Fibroblast of mammary gland (primary cell): ENCODE data around the gene DNPH1.

Source experiments
- DNase-seq: peaks from one replicate; pipeline ENCODE4 v3.0.0-alpha.2; 2010; ENCODE audit warnings: low read depth
- H3K4me3 ChIP-seq: 2 replicates; pipeline ENCODE4 v1.5.1; 2011; ENCODE audit warnings: low read depth, mild to moderate bottlenecking, low read length, moderate library complexity; ENCODE audit not compliant: control insufficient read depth
- TF ChIP-seq, protein P1 (sequence below): conservative IDR thresholded peaks from 2 replicates; pipeline ENCODE4 v1.5.1; 2011; ENCODE audit warnings: low read depth, low read length, inconsistent platforms; ENCODE audit not compliant: control insufficient read depth, insufficient read depth

Gene DNPH1

DNA sequence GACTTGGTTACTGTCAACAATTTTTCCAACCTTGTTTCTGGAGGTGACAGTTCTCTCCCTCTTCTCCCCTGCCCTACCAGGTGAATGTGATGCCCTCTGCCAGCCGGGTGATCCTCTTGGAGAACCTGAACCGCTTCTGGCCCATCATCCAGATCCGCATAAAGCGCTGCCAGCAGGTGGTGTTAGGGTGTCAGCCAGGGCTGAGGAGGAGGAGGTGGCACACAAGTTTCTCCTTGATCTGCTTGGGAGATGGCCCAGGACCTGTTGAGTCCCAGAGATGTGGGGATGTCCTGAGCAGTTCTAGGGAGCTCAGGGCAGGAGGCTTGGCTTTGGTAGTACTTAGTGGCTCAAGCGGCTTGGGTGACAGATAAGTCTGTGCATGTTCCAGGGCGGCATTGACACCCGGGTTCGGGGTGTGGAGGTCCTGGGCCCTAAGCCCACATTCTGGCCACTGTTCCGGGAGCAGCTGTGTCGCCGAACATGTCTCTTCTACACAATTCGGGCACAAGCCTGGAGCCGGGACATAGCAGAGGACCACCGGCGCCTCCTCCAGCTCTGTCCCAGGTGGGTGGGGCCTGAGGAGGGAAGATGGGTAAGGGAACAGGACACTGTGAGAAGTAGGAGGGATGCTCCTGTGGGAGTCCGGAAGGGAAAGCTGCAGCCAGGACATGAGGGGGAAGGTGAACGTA is 26.1 kb downstream of the DNPH1 start:
- no peak overlapping the region for H3K4me3 ChIP-seq
- TF ChIP-seq, protein P1, sequence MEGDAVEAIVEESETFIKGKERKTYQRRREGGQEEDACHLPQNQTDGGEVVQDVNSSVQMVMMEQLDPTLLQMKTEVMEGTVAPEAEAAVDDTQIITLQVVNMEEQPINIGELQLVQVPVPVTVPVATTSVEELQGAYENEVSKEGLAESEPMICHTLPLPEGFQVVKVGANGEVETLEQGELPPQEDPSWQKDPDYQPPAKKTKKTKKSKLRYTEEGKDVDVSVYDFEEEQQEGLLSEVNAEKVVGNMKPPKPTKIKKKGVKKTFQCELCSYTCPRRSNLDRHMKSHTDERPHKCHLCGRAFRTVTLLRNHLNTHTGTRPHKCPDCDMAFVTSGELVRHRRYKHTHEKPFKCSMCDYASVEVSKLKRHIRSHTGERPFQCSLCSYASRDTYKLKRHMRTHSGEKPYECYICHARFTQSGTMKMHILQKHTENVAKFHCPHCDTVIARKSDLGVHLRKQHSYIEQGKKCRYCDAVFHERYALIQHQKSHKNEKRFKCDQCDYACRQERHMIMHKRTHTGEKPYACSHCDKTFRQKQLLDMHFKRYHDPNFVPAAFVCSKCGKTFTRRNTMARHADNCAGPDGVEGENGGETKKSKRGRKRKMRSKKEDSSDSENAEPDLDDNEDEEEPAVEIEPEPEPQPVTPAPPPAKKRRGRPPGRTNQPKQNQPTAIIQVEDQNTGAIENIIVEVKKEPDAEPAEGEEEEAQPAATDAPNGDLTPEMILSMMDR = no peak
- no peak for DNase-seq

DNA sequence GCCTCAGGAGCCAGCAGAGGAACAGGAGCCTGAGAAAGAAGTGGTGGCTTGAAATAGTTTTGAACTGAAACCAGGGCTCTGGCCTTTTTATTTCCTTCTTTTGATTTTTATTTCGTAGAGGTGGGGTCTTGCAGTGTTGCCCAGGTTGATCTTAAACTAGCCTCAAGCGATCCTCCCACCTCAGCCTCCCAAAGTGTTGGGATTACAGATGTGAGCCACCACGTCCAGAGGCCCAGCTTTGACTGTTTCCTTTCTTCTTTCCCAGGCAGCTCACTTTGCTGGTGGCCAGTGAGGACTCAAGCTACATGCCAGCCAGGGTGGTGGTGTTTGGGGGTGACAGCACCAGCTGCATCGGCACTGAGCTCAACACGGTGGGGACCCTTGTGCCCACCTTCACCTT is 26.8 kb downstream of the DNPH1 start:
- H3K4me3 ChIP-seq = no peak overlapping the region
- TF ChIP-seq, protein P1 = no peak
- no peak for DNase-seq

DNA sequence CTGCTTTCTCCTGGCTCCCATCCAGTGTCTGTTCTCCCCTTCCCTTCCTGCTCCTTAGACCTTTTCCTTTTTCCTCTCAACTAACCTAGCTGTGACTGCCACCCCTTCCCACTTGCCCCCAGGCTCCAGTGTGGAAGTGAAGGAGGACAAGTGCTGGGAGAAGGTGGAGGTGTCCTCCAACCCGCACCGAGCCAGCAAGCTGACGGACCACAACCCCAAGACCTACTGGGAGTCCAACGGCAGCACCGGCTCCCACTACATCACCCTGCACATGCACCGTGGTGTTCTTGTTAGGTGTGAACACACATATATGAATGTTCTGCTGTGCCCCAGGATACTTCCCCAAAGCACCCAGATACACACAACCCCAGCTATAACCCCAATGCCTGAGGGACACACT is 28.7 kb downstream of the DNPH1 start:
- TF ChIP-seq, protein P1 = no peak
- no peak for DNase-seq
- H3K4me3 ChIP-seq = no peak overlapping the region

DNA sequence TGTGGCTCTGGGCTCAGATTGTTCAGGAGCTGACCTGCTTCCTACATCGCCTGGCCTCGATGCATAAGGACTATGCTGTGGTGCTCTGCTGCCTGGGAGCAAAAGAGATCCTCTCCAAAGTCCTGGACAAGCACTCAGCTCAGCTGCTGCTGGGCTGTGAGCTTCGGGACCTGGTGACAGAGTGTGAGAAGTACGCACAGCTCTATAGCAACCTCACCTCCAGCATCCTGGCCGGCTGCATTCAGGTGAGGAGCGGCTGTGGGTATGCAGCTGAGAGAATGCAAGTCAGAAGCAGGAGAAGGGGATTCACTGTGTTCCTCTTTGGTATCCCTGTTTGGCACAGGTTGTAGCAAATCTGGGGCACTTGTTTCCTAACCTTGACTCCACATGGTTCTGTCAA is 29.4 kb downstream of the DNPH1 start:
- H3K4me3 ChIP-seq = no peak overlapping the region
- TF ChIP-seq, protein P1 = no peak
- DNase-seq = no peak

DNA sequence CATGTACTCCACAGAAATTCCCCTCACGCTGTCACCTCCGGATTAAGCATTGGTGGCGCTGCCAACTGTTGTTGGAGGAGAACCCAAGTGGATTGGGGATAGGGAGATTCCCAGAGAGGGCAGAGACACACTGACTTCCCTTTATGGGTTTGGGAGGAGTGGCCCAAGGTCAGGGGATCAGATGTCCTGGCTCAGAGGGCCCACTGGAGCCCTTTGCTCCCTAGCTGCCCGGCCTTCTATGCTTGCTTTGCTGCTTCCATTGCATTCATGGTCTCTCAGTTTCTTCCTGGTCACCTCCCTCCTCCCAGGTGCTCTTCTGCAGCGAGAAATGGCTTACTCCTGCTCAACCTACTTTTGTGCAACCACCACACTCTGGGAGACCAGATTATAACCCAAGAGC is 32.9 kb downstream of the DNPH1 start:
- no peak overlapping the region for H3K4me3 ChIP-seq
- no peak for DNase-seq
- TF ChIP-seq, protein P1 = no peak

DNA sequence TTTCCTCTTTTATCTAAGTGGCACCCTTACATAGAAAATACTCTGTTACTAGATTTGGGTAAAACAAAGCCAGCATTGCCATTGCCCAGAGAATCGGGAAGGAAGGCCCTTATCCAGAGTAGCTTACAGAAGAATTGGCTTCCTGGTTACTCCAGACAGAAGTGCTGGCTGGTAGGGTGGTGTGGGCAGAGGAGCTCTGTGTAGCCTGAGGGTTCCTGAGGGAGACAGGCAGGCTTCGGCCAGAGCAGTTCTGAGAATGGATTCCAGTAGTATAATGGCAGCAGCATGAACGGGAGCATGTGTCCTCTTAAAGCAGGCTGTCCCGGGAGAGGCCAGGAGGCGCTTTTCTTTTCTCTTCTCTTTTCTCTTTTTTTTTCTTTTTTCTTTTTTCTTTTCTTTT is 35.4 kb downstream of the DNPH1 start:
- TF ChIP-seq, protein P1 = no peak
- no peak for DNase-seq
- H3K4me3 ChIP-seq = no peak overlapping the region

DNA sequence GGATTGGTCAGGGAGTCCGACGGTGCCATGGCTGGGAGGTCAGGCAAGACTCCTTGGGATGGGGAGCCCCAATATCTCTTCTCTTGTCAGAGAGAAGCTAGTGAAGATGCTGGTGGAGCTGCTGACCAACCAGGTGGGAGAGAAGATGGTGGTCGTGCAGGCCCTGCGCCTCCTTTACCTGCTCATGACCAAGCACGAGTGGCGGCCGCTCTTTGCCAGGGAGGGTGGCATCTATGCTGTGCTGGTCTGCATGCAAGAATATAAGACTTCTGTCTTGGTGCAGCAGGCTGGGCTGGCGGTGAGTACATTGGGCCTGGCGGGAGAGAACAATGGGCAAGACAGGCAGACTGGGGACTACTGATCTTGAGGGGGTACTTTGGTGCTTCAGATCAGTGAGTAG is 36.4 kb downstream of the DNPH1 start:
- no peak overlapping the region for H3K4me3 ChIP-seq
- no peak for DNase-seq
- TF ChIP-seq, protein P1 = no peak
